Cardiac septum (tissue), 1 donor: ENCODE results near the gene IFFO2. TPM values are rescaled to one million over a fixed set of nuclear protein-coding genes. Genes with fewer than 3 reads are reported as not detected.

Source experiments
- DNase-seq: peaks from one replicate; pipeline ENCODE4 v3.0.0-alpha.2; 2020; ENCODE audit warnings: low spot score
- intact Hi-C: fragments of 100-400 bp; cut with DNase I; formaldehyde crosslinking; loops from one replicate; pipeline ENCODE4 v1.14.0; 2022
- total RNA-seq: library from RNA; stranded (reverse); fragmentation: NEBNext Ultra II Directional; extraction: Animal tissue kit (Norgen Biotek cat#: 25700); gene quantifications from one replicate; pipeline ENCODE4 v1.2.1, GENCODE V29; 2021
- donor health status: DM: no; HTN: no; CAD: no.

Gene IFFO2
- total RNA-seq, 1 donor from 2014 or later: 4.6 TPM

GRCh38 chr1:18926315-18927081 lies 30.0 kb downstream of the IFFO2 start:
- intact Hi-C loops: loop anchor here (2.0 kb wide), 1 partner anchor 22 kb away; no protein-coding TSS in a partner anchor
- peak; percentile 85 for DNase-seq

- intact Hi-C loops: no loop called here
- DNase-seq: no peak
These were observed 31.2 kb downstream of the IFFO2 start for GRCh38 chr1:18925279-18925678.

GRCh38 chr1:18924221-18924691 lies 32.2 kb downstream of the IFFO2 start:
- no peak for DNase-seq
- intact Hi-C loops: no loop called here

- DNase-seq: no peak
- intact Hi-C loops: no loop called here
These were observed 32.7 kb downstream of the IFFO2 start for GRCh38 chr1:18923756-18924211.

- intact Hi-C loops: no loop called here
- DNase-seq: no peak
These were observed 33.4 kb downstream of the IFFO2 start for GRCh38 chr1:18922848-18923755.

- intact Hi-C loops: no loop called here
- DNase-seq: peak; percentile 87
These were observed 34.2 kb downstream of the IFFO2 start for GRCh38 chr1:18922319-18922726.

- intact Hi-C loops: no loop called here
- DNase-seq: no peak
These were observed 34.8 kb downstream of the IFFO2 start for GRCh38 chr1:18921516-18922251.

- DNase-seq: no peak
- intact Hi-C loops: no loop called here
These were observed 35.5 kb downstream of the IFFO2 start for GRCh38 chr1:18920931-18921330.

GRCh38 chr1:18919956-18920355 lies 36.5 kb downstream of the IFFO2 start:
- intact Hi-C loops: no loop called here
- no peak for DNase-seq

GRCh38 chr1:18919197-18919905 lies 37.1 kb downstream of the IFFO2 start:
- intact Hi-C loops: no loop called here
- DNase-seq: no peak

GRCh38 chr1:18918417-18918816 lies 38.1 kb downstream of the IFFO2 start:
- intact Hi-C loops: no loop called here
- no peak for DNase-seq

- intact Hi-C loops: no loop called here
- DNase-seq: no peak
These were observed 39.2 kb downstream of the IFFO2 start for GRCh38 chr1:18917071-18917799.

GRCh38 chr1:18915341-18915740 lies 41.1 kb downstream of the IFFO2 start:
- intact Hi-C loops: no loop called here

GRCh38 chr1:18913065-18913835 lies 43.2 kb downstream of the IFFO2 start:
- peak; percentile 92 for DNase-seq
- intact Hi-C loops: loop anchor here (5.0 kb wide), 1 partner anchor 39 kb away; no protein-coding TSS in a partner anchor

More at GRCh38 chr1:18915341-18915740, 41.1 kb downstream of the IFFO2 start:
- no peak for DNase-seq

- intact Hi-C loops: loop anchor here (5.0 kb wide), 1 partner anchor 40 kb away; no protein-coding TSS in a partner anchor
- DNase-seq: no peak
These were observed 43.9 kb downstream of the IFFO2 start for GRCh38 chr1:18912550-18912949.

- DNase-seq: no peak
- intact Hi-C loops: loop anchor here (5.0 to 10.0 kb wide), 3 partner anchors 173 to 306 kb away; partner anchors contain the start of gene UBR4
These were observed 47.3 kb downstream of the IFFO2 start for GRCh38 chr1:18908911-18909771.
